Mammary epithelial cell (primary cell): ENCODE measurements around the gene XPA.

Experiments used
- EZH2 ChIP-seq: IDR thresholded peaks from 2 replicates; pipeline ENCODE4 v1.6.1; 2012; ENCODE audit warnings: low read length, inconsistent platforms, borderline replicate concordance
- TF ChIP-seq, protein P1 (sequence below), 2 donors: IDR thresholded peaks in 1 of 2; conservative IDR thresholded peaks in 1 of 2; 2 replicates each; pipeline ENCODE4 v1.5.1; 2011 to 2012; ENCODE audit warnings: inconsistent platforms in 2 of 2, low read length in 2 of 2, mild to moderate bottlenecking in 2 of 2, control low read depth in 1 of 2, low read depth in 1 of 2; ENCODE audit not compliant: insufficient read depth in 1 of 2; ENCODE audit errors: extremely low read depth in 1 of 2

DNA sequence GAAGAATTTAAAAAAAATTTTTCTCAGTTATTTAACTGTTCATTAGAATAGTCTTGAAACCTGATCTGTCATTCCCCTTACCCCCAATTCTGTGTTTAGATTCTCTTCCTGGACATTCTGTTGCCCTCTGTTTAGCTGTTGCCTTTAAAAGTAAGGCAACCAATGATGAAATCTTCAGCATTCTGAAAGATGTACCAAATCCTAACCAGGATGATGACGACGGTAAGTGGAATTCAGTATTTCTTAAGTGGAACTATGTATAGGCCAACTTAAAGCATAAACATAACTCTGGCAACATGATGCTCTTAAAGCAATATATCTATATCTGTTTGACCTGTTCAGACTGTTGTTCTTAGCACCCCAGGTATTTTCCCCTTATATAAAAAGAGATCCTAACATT is 36.3 kb downstream of the XPA start:
- TF ChIP-seq, protein P1, sequence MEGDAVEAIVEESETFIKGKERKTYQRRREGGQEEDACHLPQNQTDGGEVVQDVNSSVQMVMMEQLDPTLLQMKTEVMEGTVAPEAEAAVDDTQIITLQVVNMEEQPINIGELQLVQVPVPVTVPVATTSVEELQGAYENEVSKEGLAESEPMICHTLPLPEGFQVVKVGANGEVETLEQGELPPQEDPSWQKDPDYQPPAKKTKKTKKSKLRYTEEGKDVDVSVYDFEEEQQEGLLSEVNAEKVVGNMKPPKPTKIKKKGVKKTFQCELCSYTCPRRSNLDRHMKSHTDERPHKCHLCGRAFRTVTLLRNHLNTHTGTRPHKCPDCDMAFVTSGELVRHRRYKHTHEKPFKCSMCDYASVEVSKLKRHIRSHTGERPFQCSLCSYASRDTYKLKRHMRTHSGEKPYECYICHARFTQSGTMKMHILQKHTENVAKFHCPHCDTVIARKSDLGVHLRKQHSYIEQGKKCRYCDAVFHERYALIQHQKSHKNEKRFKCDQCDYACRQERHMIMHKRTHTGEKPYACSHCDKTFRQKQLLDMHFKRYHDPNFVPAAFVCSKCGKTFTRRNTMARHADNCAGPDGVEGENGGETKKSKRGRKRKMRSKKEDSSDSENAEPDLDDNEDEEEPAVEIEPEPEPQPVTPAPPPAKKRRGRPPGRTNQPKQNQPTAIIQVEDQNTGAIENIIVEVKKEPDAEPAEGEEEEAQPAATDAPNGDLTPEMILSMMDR (conservative IDR thresholded peaks at IDR 0.05 in 1 of 2, IDR thresholded peaks at IDR 0.05 in 1 of 2; ENCODE audit: extremely low read depth in 1 of 2, insufficient read depth in 1 of 2, low read depth in 1 of 2, low read length in 2 of 2) = no peak
- TF ChIP-seq EZH2 = no peak
